ENCODE results near the gene WDR55.
"Not testable (repeated sequence)": the region's sequence is repeated elsewhere in the genome, so short reads cannot be mapped to it uniquely, and the experiment has no call there.

Gene WDR55

GRCh38 chr5:140635291-140636257, 29.1 kb upstream of the WDR55 start:
- no peak for TF ChIP-seq POLR2A (IDR thresholded peaks at IDR 0.05; ENCODE audit: low read length)
- TF ChIP-seq GATA1 (IDR thresholded peaks at IDR 0.05; ENCODE audit: low read depth, low read length), result no peak
- DNase-seq, result no peak

GRCh38 chr5:140637371-140638100, 27.2 kb upstream of the WDR55 start:
- TF ChIP-seq GATA1 (IDR thresholded peaks at IDR 0.05; ENCODE audit: low read depth, low read length) (no peak), POLR2A (IDR thresholded peaks at IDR 0.05; ENCODE audit: low read length) (no peak)
- DNase-seq, result no peak

- not testable (repeated sequence) for DNase-seq
Measured at GRCh38 chr5:140638898-140639147, 25.9 kb upstream of the WDR55 start.

GRCh38 chr5:140639148-140639981, 25.3 kb upstream of the WDR55 start, which contains the start of gene TMCO6:
TMCO6 (plus strand) TSS chr5:140639451; CDS start chr5:140639528, 77 bp downstream.
- TF ChIP-seq POLR2A (IDR thresholded peaks at IDR 0.05; ENCODE audit: low read length) (peak; percentile 67), GATA1 (IDR thresholded peaks at IDR 0.05; ENCODE audit: low read depth, low read length) (no peak)
- peak; percentile 98 to 99 for DNase-seq

GRCh38 chr5:140641716-140642115, 23.0 kb upstream of the WDR55 start:
- no peak for DNase-seq
- TF ChIP-seq GATA1 (IDR thresholded peaks at IDR 0.05; ENCODE audit: low read depth, low read length) (no peak), POLR2A (IDR thresholded peaks at IDR 0.05; ENCODE audit: low read length) (no peak)

GRCh38 chr5:140642718-140643117, 22.0 kb upstream of the WDR55 start:
- TF ChIP-seq POLR2A (IDR thresholded peaks at IDR 0.05; ENCODE audit: low read length), result no peak
- no peak for TF ChIP-seq GATA1 (IDR thresholded peaks at IDR 0.05; ENCODE audit: low read depth, low read length)
- no peak for DNase-seq

- no peak for DNase-seq
- TF ChIP-seq POLR2A (IDR thresholded peaks at IDR 0.05; ENCODE audit: low read length), result no peak
- no peak for TF ChIP-seq GATA1 (IDR thresholded peaks at IDR 0.05; ENCODE audit: low read depth, low read length)
Measured at GRCh38 chr5:140647042-140647419, 17.7 kb upstream of the WDR55 start.

GRCh38 chr5:140658870-140659269, 5.8 kb upstream of the WDR55 start:
- no peak for DNase-seq
- TF ChIP-seq GATA1 (IDR thresholded peaks at IDR 0.05; ENCODE audit: low read depth, low read length), result no peak
- no peak for TF ChIP-seq POLR2A (IDR thresholded peaks at IDR 0.05; ENCODE audit: low read length)

GRCh38 chr5:140660371-140660770, 4.3 kb upstream of the WDR55 start:
- not testable (repeated sequence) for DNase-seq

- DNase-seq, result no peak
- TF ChIP-seq GATA1 (IDR thresholded peaks at IDR 0.05; ENCODE audit: low read depth, low read length) (no peak), POLR2A (IDR thresholded peaks at IDR 0.05; ENCODE audit: low read length) (no peak)
Measured at GRCh38 chr5:140664030-140664358, 710 bp upstream of the WDR55 start.

- DNase-seq, result not testable (repeated sequence)
Measured at GRCh38 chr5:140671035-140671434, 6.3 kb downstream of the WDR55 start.

- TF ChIP-seq POLR2A (IDR thresholded peaks at IDR 0.05; ENCODE audit: low read length) (no peak), GATA1 (IDR thresholded peaks at IDR 0.05; ENCODE audit: low read depth, low read length) (no peak)
- no peak for DNase-seq
Measured at GRCh38 chr5:140671472-140672125, 6.9 kb downstream of the WDR55 start.

- TF ChIP-seq GATA1 (IDR thresholded peaks at IDR 0.05; ENCODE audit: low read depth, low read length), result no peak
- no peak for TF ChIP-seq POLR2A (IDR thresholded peaks at IDR 0.05; ENCODE audit: low read length)
- no peak for DNase-seq
Measured at GRCh38 chr5:140672455-140673186, 7.9 kb downstream of the WDR55 start.

Data from erythroblast (primary cell).